ENCODE measurements around the gene TSHZ2.

TSHZ2 gene

GRCh38 chr20:53331151-53331973 is 359.2 kb downstream of the TSHZ2 start:
- no peak for DNase-seq
- intact Hi-C loops (cut with DNase I) = no loop called here

- intact Hi-C loops (cut with DNase I) = no loop called here
- DNase-seq = no peak
Observed at GRCh38 chr20:53332022-53332837, 360.1 kb downstream of the TSHZ2 start.

GRCh38 chr20:53334861-53335260 is 362.7 kb downstream of the TSHZ2 start:
- intact Hi-C loops (cut with DNase I) = no loop called here
- no peak for DNase-seq

- intact Hi-C loops (cut with DNase I) = no loop called here
- DNase-seq = no peak
Observed at GRCh38 chr20:53335555-53335954, 363.4 kb downstream of the TSHZ2 start.

- DNase-seq = no peak
- intact Hi-C loops (cut with DNase I) = no loop called here
Observed at GRCh38 chr20:53336892-53337291, 364.7 kb downstream of the TSHZ2 start.

- DNase-seq = no peak
- intact Hi-C loops (cut with DNase I) = no loop called here
Observed at GRCh38 chr20:53337390-53338101, 365.4 kb downstream of the TSHZ2 start.

GRCh38 chr20:53338716-53339115 is 366.6 kb downstream of the TSHZ2 start:
- intact Hi-C loops (cut with DNase I) = no loop called here
- no peak for DNase-seq

- DNase-seq = no peak
- intact Hi-C loops (cut with DNase I) = no loop called here
Observed at GRCh38 chr20:53342429-53342828, 370.3 kb downstream of the TSHZ2 start.

- intact Hi-C loops (cut with DNase I) = no loop called here
- no peak for DNase-seq
Observed at GRCh38 chr20:53343448-53343847, 371.3 kb downstream of the TSHZ2 start.

- intact Hi-C loops (cut with DNase I) = no loop called here
Observed at GRCh38 chr20:53344891-53345290, 372.7 kb downstream of the TSHZ2 start.

GRCh38 chr20:53345536-53346334 is 373.6 kb downstream of the TSHZ2 start:
- intact Hi-C loops (cut with DNase I) = no loop called here
- peak in 15 of 42 donors; percentile 3 to 48 (median 18) for DNase-seq

More at GRCh38 chr20:53344891-53345290, 372.7 kb downstream of the TSHZ2 start:
- DNase-seq = no peak

- intact Hi-C loops (cut with DNase I) = no loop called here
- DNase-seq = no peak
Observed at GRCh38 chr20:53346335-53346648, 374.1 kb downstream of the TSHZ2 start.

GRCh38 chr20:53349730-53350129 is 377.6 kb downstream of the TSHZ2 start:
- intact Hi-C loops (cut with DNase I) = no loop called here
- no peak for DNase-seq

GRCh38 chr20:53352727-53353440 is 380.7 kb downstream of the TSHZ2 start:
- intact Hi-C loops (cut with DNase I) = no loop called here
- no peak for DNase-seq

- no peak for DNase-seq
- intact Hi-C loops (cut with DNase I) = no loop called here
Observed at GRCh38 chr20:53354314-53354713, 382.2 kb downstream of the TSHZ2 start.

- DNase-seq = no peak
- intact Hi-C loops (cut with DNase I) = no loop called here
Observed at GRCh38 chr20:53355790-53356189, 383.6 kb downstream of the TSHZ2 start.

- intact Hi-C loops (cut with DNase I) = no loop called here
Observed at GRCh38 chr20:53359425-53359824, 387.3 kb downstream of the TSHZ2 start.

GRCh38 chr20:53360852-53361251 is 388.7 kb downstream of the TSHZ2 start:
- intact Hi-C loops (cut with DNase I) = no loop called here
- DNase-seq = no peak

More at GRCh38 chr20:53359425-53359824, 387.3 kb downstream of the TSHZ2 start:
- DNase-seq = no peak

All from head of caudate nucleus (tissue), 42 donors.